GM21825 (cell line): Measurements from ENCODE around the gene DLGAP1.
A peak's percentile ranks its signal among the peaks of the same experiment; 100 is the strongest.

Experiments used
- ATAC-seq: cut with Tn5 transposase; IDR thresholded peaks from one replicate; pipeline ENCODE4 v1.9.1; 2021; ENCODE audit warnings: mild to moderate bottlenecking, moderate library complexity; ENCODE audit not compliant: unreplicated experiment

The DLGAP1 gene

GRCh38 chr18:4196351-4196750 is 258.8 kb downstream of the DLGAP1 start:
- ATAC-seq, result no peak

DNA sequence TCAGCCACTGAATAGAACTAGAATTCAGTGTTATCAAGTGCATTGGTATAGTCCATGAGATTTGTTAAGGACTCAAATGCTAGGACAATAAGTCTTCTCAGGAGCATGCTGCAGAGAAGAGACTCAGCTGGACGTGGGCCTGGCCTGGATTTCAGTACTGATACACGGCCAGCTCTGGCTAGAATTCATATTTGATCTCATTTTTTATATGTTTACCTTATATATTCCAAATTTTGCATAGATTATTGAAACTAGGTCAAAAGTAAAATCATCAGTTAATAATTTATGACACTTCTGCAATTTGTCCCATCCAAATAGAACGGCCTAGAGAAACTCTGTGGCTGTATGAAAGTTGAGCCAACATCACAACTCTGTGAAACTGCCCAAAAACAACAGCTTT is 262.0 kb downstream of the DLGAP1 start:
- no peak for ATAC-seq

- ATAC-seq, result no peak
These were observed 273.1 kb downstream of the DLGAP1 start for GRCh38 chr18:4181882-4182568.

GRCh38 chr18:4181086-4181485 is 274.0 kb downstream of the DLGAP1 start:
- ATAC-seq, result no peak

GRCh38 chr18:4172196-4173100 is 282.7 kb downstream of the DLGAP1 start:
- ATAC-seq, result no peak

DNA sequence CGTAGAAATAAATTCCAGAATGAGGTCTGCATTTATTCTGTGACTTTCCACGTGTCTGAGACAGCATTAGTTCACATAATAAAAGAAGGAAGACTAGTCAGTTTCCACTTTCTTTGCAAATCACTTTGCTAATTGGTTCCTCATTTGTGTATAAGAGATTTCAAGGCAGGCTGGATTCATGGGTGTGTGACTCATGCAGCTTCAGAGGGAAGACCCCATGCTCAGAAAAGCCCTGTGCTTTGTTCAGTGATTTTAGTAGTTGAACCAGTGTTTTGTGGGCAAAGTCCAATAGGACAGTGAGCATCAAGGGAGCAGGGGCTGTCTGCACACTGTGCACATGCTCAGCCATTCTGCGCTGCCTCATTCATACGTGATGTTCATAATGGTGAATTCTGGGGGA is 297.8 kb downstream of the DLGAP1 start:
- no peak for ATAC-seq

DNA sequence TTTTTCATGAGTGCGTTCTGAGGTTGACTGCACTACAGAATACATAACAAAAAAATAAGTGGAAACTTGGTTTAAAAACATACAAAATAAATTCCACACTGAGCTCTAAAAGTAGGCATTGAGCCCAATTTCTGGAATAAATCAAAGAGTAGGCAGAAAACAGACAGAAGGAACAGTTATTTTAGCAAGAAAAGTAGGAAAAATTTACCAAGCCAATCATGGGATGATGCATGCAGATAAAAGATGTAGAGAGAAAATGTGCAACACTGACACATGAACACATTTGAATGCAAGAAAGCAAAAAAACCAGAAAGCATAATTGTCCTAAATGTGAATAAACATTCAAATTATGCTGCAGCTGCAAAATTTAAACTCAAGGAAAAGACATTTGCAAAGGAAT is 308.3 kb downstream of the DLGAP1 start:
- ATAC-seq, result no peak

DNA sequence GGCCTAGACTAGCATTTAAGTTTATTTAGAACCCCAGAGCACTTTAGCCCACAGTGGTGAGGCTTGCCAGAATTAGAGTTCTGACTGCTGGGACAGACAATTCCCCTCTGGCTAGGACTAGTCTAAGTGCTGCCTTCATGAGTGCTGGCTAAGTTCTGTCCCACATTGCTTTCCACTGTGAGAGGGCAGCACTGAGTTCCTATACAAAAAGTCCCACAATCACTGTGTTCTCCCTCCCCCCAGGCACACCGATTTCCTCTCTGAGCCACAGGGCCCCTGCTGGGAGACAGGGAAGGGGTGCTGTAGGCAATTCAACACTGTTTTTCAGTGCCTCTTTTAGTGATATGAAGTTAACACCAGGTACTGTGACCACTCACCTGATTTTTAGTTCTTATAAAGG is 310.9 kb downstream of the DLGAP1 start:
- ATAC-seq, result no peak

- no peak for ATAC-seq
These were observed 311.5 kb downstream of the DLGAP1 start for GRCh38 chr18:4143585-4143984.

DNA sequence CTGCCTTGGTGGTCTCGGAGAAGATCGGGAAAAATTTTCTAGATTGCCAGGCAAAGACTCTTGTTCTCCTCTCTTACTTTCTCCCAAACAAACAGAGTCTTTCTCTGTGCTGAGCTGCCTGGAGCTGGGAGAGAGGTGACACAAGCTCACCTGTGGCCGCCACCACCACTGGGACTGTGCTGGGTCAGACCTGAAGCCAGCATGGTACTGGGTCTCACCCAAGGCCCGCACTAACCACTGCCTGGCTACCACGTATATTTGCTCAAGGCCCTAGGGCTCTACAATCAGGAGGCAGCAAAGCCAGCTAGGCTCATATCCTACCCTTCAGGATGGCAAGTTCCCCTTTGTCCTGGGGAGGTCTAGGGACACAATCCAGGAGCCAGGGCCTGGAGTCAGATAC is 312.2 kb downstream of the DLGAP1 start:
- ATAC-seq, result no peak

DNA sequence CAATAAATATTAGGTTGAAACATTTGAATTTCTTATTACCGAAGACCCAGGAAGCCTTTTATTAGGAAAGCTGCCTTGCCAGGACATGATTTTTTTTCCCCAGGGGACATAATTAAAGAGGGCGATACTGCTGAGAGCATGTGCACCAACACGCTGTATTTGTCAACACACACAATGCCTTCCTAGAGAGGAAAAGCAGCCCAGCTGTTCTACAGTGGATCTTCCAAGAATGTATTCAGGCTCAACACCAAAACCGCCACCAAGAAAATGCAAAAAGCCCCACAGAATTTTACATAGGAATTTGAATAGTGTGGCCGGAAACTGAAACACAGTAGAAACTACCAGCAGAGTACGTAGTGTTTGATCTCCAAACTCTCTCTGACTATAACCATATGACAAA is 320.4 kb downstream of the DLGAP1 start:
- ATAC-seq, result no peak

DNA sequence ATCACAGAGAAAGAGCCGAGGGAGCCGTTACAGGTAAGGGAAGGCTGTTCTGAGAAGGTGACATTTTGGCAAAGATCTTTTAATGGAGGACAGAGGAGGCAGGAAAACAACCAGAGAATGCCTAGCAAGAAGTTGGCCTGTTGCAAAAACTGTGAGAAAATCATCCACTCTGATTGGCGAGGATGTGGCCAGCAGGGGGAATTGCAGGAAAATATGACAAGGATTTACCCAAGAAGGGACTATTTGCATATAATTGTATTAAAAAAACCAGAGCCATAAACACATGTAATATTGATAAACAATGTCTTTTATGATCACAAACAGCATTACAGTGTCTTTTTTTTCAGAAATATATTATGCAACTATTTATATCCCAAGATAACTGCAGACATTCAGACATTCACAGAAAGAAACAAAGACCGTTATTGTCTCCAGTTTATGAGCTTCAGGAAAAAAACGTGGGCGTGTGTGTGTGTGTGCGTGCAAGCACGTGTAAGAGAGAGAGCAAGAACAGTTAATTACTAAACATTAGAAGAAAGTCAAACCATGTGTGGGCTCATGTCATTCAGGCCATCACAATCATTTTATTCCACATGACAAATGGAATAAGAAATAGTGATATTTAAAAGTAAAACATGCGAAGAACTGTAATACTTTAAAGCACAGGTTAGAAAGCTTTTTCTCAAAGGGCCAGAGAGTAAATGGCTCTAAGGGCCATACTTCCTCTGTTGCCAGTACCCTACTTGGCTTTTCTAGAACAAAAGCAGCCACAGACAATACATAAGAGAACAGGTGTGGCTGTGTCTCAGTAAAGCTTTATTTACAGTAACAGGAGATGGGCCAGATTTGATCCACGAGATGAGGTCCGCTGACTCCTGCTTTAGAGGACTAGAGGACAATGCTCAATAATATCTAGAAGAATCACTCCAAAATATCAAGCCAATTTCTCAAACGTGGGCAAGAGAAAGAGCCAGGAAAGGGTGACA is 324.1 kb downstream of the DLGAP1 start:
- no peak for ATAC-seq

DNA sequence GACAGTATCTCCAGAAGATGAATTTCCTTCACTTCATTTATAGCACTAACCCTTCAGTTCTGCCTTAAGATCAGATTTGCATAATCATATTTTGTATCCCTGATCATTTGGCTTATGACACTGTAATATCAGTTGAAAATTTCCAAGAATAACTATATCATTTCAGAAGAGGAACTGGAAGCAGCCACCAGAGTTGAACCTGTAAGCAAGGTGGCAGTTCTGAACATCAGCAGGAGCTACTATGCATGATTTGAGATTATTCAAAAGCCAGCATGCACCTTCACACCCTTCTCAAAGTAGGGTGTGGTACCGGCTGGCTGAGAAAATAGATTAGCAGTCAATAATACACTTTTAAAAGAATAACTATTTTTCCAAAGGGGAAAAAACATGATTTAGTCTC is 328.2 kb downstream of the DLGAP1 start:
- no peak for ATAC-seq

DNA sequence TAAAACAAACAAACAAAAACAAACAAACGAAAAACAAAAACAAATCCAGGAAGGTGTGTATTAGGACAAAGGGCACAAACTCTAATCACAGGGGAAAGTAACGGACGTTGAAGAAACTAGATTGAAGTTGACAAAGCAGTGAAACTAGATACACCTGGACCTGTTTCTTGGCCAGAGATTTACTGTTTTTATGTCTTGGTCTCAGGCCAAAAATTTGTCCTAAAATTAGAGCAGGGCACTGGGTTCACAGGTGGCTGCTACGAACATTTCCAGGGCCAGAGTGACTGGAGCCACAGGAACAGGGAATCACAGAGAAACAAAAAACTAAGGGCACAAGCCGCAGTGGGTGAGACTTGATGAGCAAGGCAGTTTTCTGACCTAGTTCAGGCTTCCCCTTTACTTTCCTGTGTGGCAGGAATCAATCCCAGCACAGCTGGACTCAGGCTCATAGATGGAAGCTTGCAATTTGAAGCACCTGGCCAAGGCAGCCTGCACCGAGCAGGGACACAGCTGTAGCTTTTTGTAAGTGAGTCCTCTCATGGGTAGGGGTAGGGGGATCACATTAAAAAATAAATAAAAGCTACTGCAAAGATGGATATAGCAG is 329.4 kb downstream of the DLGAP1 start:
- no peak for ATAC-seq

DNA sequence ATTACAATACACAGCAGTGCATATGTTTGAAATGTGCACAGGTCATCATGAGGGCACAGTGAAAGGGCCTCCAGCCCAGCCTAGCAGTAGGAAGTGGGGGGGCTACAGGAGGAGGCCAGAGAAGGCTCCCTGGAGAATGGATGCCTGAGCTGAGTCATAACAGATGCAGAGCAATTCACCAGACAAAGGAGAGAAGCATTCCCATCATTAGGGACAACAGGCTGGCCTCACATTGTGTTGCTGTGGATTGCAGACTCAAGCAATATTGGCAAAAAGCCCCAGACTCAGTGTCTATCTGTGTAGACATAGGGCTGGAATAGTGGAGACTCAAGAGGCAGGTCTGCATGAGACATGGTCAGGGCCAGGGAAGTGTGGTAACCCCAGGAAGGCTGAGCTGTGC is 329.9 kb downstream of the DLGAP1 start:
- no peak for ATAC-seq

GRCh38 chr18:4119813-4120212 is 335.3 kb downstream of the DLGAP1 start:
- no peak for ATAC-seq

DNA sequence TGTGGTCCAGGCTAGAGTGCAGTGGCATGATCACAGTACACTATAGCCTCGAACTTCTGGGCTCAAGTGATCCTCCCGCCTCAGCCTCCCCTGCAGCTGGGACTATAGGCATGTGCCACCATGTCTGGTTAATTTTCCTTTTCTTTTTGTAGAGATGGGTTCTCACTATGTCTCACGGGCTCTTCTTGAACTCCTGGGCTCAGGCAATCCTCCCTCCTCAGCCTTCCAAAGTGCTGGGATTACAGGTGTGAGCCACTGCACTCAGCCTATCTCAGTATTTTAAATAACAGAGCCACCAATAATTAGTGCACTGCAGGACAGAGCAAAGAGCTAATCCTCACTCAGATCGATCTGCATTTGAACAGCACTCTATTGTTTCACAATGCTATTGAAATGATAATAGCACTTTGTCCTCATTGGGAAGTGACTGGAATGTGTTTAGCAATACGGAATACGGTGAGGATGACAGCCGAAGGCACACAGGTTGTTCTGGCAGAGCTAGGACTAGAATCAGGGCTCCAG is 335.9 kb downstream of the DLGAP1 start:
- ATAC-seq, result no peak

DNA sequence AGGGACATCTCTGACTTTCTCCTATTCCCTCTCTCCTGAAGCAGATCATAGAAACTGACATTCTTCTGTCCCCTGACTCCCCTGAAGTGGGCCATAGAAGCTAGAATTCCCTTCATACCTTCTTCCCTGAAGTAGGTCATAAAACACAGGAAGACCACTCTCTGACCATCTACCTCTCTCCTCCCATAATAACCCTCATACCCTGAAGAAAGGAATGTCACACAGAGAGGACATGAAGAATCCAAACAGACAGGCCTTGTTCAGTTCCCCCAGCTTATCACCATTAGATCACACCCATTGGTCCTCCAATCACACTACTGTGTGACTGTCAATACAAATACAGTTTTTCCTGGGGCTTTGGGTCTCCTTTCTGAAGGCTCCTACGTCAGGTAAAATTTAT is 347.1 kb downstream of the DLGAP1 start:
- no peak for ATAC-seq

GRCh38 chr18:4107049-4107467 is 348.0 kb downstream of the DLGAP1 start:
- no peak for ATAC-seq

GRCh38 chr18:4106407-4107033 is 348.6 kb downstream of the DLGAP1 start:
- ATAC-seq, result peak; percentile 55
